ENCODE data around the gene OR6J1. TPM values are rescaled to one million over a fixed set of nuclear protein-coding genes. Genes with fewer than 3 reads are reported as not detected.
"Not testable (repeated sequence)": the region's sequence is repeated elsewhere in the genome, so short reads cannot be mapped to it uniquely, and the experiment has no call there.

The OR6J1 gene
- total and polyA plus RNA-seq, 2 donors: not detected

GRCh38 chr14:22594156-22594716 lies 49.9 kb downstream of the OR6J1 start:
- Histone ChIP-seq H3K4me3 (ENCODE audit: low read depth, low read length) (no peak overlapping the region), H3K4me1 (ENCODE audit: insufficient read depth) (no peaks in the 10 kb centered on the region), H3K27ac (ENCODE audit: low read depth) (no peak overlapping the region), H3K36me3 (ENCODE audit: insufficient read depth) (no peaks in the 10 kb centered on the region)
- WGBS: 38% methylated on average over 4 of the region's 4 CpGs
- DNase-seq (ENCODE audit: extremely low spot score): no peak

- 74% methylated on average over 2 of the region's 2 CpGs for WGBS
Measured at GRCh38 chr14:22593601-22594000, 50.6 kb downstream of the OR6J1 start.

GRCh38 chr14:22593189-22593588 lies 51.0 kb downstream of the OR6J1 start:
- Histone ChIP-seq H3K4me1 (ENCODE audit: insufficient read depth) (no peaks in the 10 kb centered on the region), H3K4me3 (ENCODE audit: low read depth, low read length) (no peak overlapping the region), H3K27ac (ENCODE audit: low read depth) (no peak overlapping the region), H3K36me3 (ENCODE audit: insufficient read depth) (no peaks in the 10 kb centered on the region)
- no peak for DNase-seq (ENCODE audit: extremely low spot score)
- 50% methylated on average over 3 of the region's 3 CpGs for WGBS

More at GRCh38 chr14:22593601-22594000, 50.6 kb downstream of the OR6J1 start:
- no peaks in the 10 kb centered on the region for H3K4me1 ChIP-seq (ENCODE audit: insufficient read depth)
- H3K36me3 ChIP-seq (ENCODE audit: insufficient read depth): no peaks in the 10 kb centered on the region
- DNase-seq (ENCODE audit: extremely low spot score): no peak
- no peak overlapping the region for H3K27ac ChIP-seq (ENCODE audit: low read depth)
- no peak overlapping the region for H3K4me3 ChIP-seq (ENCODE audit: low read depth, low read length)

- peak; percentile 99 for DNase-seq (ENCODE audit: extremely low spot score)
- H3K27ac ChIP-seq (ENCODE audit: low read depth): peak within 1 kb of the TSS; percentile 96
- WGBS: under 1% methylated on average over 44 of the region's 44 CpGs
- H3K36me3 ChIP-seq (ENCODE audit: insufficient read depth): no peaks in the 10 kb centered on the region
- peak within 1 kb of the TSS; percentile 78 for H3K4me3 ChIP-seq (ENCODE audit: low read depth, low read length)
- peaks cover 2% of the 10 kb centered on the region for H3K4me1 ChIP-seq (ENCODE audit: insufficient read depth)
Measured at GRCh38 chr14:22589096-22589839, 54.9 kb downstream of the OR6J1 start, which contains the start of gene DAD1. TSS of gene DAD1 (minus strand) at chr14:22589224. CDS start at chr14:22589157, 67 bp downstream.

- DNase-seq (ENCODE audit: extremely low spot score): no peak
- peaks cover 2% of the 10 kb centered on the region for H3K4me1 ChIP-seq (ENCODE audit: insufficient read depth)
- H3K27ac ChIP-seq (ENCODE audit: low read depth): peak overlapping the region; percentile 95
- 2% methylated on average over 17 of the region's 17 CpGs for WGBS
- H3K36me3 ChIP-seq (ENCODE audit: insufficient read depth): no peaks in the 10 kb centered on the region
- peak overlapping the region; percentile 78 for H3K4me3 ChIP-seq (ENCODE audit: low read depth, low read length)
Measured at GRCh38 chr14:22588526-22589095, 55.5 kb downstream of the OR6J1 start.

GRCh38 chr14:22587677-22588422 lies 56.3 kb downstream of the OR6J1 start:
- not testable (repeated sequence) for H3K36me3 ChIP-seq (ENCODE audit: insufficient read depth); DNase-seq (ENCODE audit: extremely low spot score); H3K27ac ChIP-seq (ENCODE audit: low read depth); H3K4me1 ChIP-seq (ENCODE audit: insufficient read depth)
- H3K4me3 ChIP-seq (ENCODE audit: low read depth, low read length): peak overlapping the region; percentile 78
- WGBS: 78% methylated on average over 10 of the region's 10 CpGs

- H3K4me1 ChIP-seq (ENCODE audit: insufficient read depth): peaks cover 2% of the 10 kb centered on the region
- no peak overlapping the region for H3K27ac ChIP-seq (ENCODE audit: low read depth)
- WGBS: 89% methylated on average over 5 of the region's 5 CpGs
- H3K36me3 ChIP-seq (ENCODE audit: insufficient read depth): no peaks in the 10 kb centered on the region
- H3K4me3 ChIP-seq (ENCODE audit: low read depth, low read length): no peak overlapping the region
- no peak for DNase-seq (ENCODE audit: extremely low spot score)
Measured at GRCh38 chr14:22587247-22587646, 56.9 kb downstream of the OR6J1 start.

- H3K36me3 ChIP-seq (ENCODE audit: insufficient read depth): no peaks in the 10 kb centered on the region
- H3K27ac ChIP-seq (ENCODE audit: low read depth): no peak overlapping the region
- peaks cover 2% of the 10 kb centered on the region for H3K4me1 ChIP-seq (ENCODE audit: insufficient read depth)
- H3K4me3 ChIP-seq (ENCODE audit: low read depth, low read length): no peak overlapping the region
- 75% methylated on average over 1 of the region's 1 CpG for WGBS
- DNase-seq (ENCODE audit: extremely low spot score): no peak
Measured at GRCh38 chr14:22583994-22584393, 60.2 kb downstream of the OR6J1 start.

Other genes with a start within 250 kb of the OR6J1 start
- 214 TPM for gene DAD1, start 55.1 kb downstream of the OR6J1 start, total RNA-seq
- 222 TPM for gene DAD1, start 55.1 kb downstream of the OR6J1 start, polyA plus RNA-seq
- 13.1 TPM for gene ABHD4, start 46.1 kb downstream of the OR6J1 start, total RNA-seq
- gene ABHD4, start 46.1 kb downstream of the OR6J1 start, polyA plus RNA-seq: 30.5 TPM
- 74.1 TPM for gene OXA1L, start 122.3 kb upstream of the OR6J1 start, total RNA-seq
- 112 TPM for gene OXA1L, start 122.3 kb upstream of the OR6J1 start, polyA plus RNA-seq
- 9.3 TPM for gene SLC7A7, start 171.1 kb upstream of the OR6J1 start, total RNA-seq
- 12.8 TPM for gene SLC7A7, start 171.1 kb upstream of the OR6J1 start, polyA plus RNA-seq
- gene MRPL52, start 185.5 kb upstream of the OR6J1 start, total RNA-seq: 21.5 TPM
- 77.0 TPM for gene MRPL52, start 185.5 kb upstream of the OR6J1 start, polyA plus RNA-seq
- gene MMP14, start 192.2 kb upstream of the OR6J1 start, total RNA-seq: 120 TPM
- gene MMP14, start 192.2 kb upstream of the OR6J1 start, polyA plus RNA-seq: 189 TPM
- 22.1 TPM for gene LRP10, start 227.4 kb upstream of the OR6J1 start, total RNA-seq
- 195 TPM for gene LRP10, start 227.4 kb upstream of the OR6J1 start, polyA plus RNA-seq
- 0.16 TPM for gene REM2, start 238.9 kb upstream of the OR6J1 start, total RNA-seq
- gene REM2, start 238.9 kb upstream of the OR6J1 start, polyA plus RNA-seq: 0.38 TPM

All from urinary bladder (tissue), 4 donors.